WTC11 (cell line): ENCODE data around the gene LMAN2. TPM values are rescaled to one million over a fixed set of nuclear protein-coding genes. Genes with fewer than 3 reads are reported as not detected.

Source experiments
- ATAC-seq: fragments of 200-7000 bp; cut with Tn5 transposase; 2 replicates; pipeline ENCODE4 v1.10.0; 2021; ENCODE audit warnings: mild to moderate bottlenecking, moderate library complexity
- Bru-seq: library from RNA; stranded (reverse); fragments of 400-500 nt; gene quantifications from one replicate; lab custom pipeline; 2021; lab: Mats Ljungman, UMichigan
- CTCF ChIA-PET: fragments of 300-600 bp; sonication (Branson Sonifier 250); formaldehyde crosslinking; loops from one replicate; lab custom pipeline; 2021; ENCODE audit warnings: antibody characterized with exemption; lab: Charles Lee
- POLR2A ChIA-PET: fragments of 350-600 bp; sonication (Branson Sonifier 250); formaldehyde crosslinking; loops from one replicate; lab custom pipeline; 2021; ENCODE audit warnings: antibody characterized with exemption; lab: Charles Lee
- DNase-seq: peaks from one replicate; pipeline ENCODE4 v3.0.0; 2021; ENCODE audit warnings: low spot score
- H3K27ac Mint-ChIP-seq: 2 replicates; pipeline ENCODE4 v1.8.0; 2021; ENCODE audit warnings: mixed read lengths
- H3K27me3 Mint-ChIP-seq: 2 replicates; pipeline ENCODE4 v1.8.0; 2021; ENCODE audit warnings: low read depth, mild to moderate bottlenecking, moderate library complexity, mixed read lengths
- H3K36me3 Mint-ChIP-seq: 2 replicates; pipeline ENCODE4 v1.8.0; 2021; ENCODE audit warnings: mixed read lengths
- H3K4me1 Mint-ChIP-seq: 2 replicates; pipeline ENCODE4 v1.8.0; 2022; ENCODE audit warnings: mixed read lengths
- H3K4me3 Mint-ChIP-seq: 2 replicates; pipeline ENCODE4 v1.8.0; 2021; ENCODE audit warnings: mild to moderate bottlenecking, moderate library complexity, mixed read lengths
- H3K9me3 Mint-ChIP-seq: 2 replicates; pipeline ENCODE4 v1.8.0; 2021; ENCODE audit warnings: mixed read lengths
- ARID4B ChIP-seq: sonication (generic); formaldehyde crosslinking; IDR thresholded peaks from 2 replicates; pipeline ENCODE4 v1.8.0; 2023; ENCODE audit warnings: missing genetic modification reagents, mild to moderate bottlenecking, borderline replicate concordance
- ATF1 ChIP-seq: sonication (generic); formaldehyde crosslinking; IDR thresholded peaks from 2 replicates; pipeline ENCODE4 v1.8.1; 2023; ENCODE audit warnings: mild to moderate bottlenecking, moderate library complexity, missing genetic modification reagents
- ESRRA ChIP-seq: sonication (generic); formaldehyde crosslinking; IDR thresholded peaks from 2 replicates; pipeline ENCODE4 v1.8.1; 2022; ENCODE audit warnings: mild to moderate bottlenecking, missing genetic modification reagents, borderline replicate concordance
- FOXK1 ChIP-seq: sonication (generic); formaldehyde crosslinking; IDR thresholded peaks from 2 replicates; pipeline ENCODE4 v1.8.0; 2022; ENCODE audit warnings: mild to moderate bottlenecking, moderate library complexity, missing genetic modification reagents
- GABPB1 ChIP-seq: sonication (generic); formaldehyde crosslinking; IDR thresholded peaks from 2 replicates; pipeline ENCODE4 v1.8.1; 2023; ENCODE audit warnings: mild to moderate bottlenecking, missing genetic modification reagents
- MAX ChIP-seq: sonication (generic); formaldehyde crosslinking; IDR thresholded peaks from 2 replicates; pipeline ENCODE4 v1.8.0; 2022; ENCODE audit warnings: mild to moderate bottlenecking, missing genetic modification reagents
- MLX ChIP-seq: sonication (generic); formaldehyde crosslinking; IDR thresholded peaks from 2 replicates; pipeline ENCODE4 v1.8.1; 2023; ENCODE audit warnings: mild to moderate bottlenecking, missing genetic modification reagents, moderate library complexity
- MYBL2 ChIP-seq: sonication (generic); formaldehyde crosslinking; IDR thresholded peaks from 2 replicates; pipeline ENCODE4 v1.8.1; 2023; ENCODE audit warnings: mild to moderate bottlenecking, moderate library complexity, missing genetic modification reagents
- NFYB ChIP-seq: sonication (generic); formaldehyde crosslinking; conservative IDR thresholded peaks from 2 replicates; pipeline ENCODE4 v1.8.0; 2022; ENCODE audit warnings: low read depth, missing genetic modification reagents
- PRRX2 ChIP-seq: fragments of 250-450 bp; sonication (Bioruptor Pico); IDR thresholded peaks from 2 replicates; pipeline ENCODE4 v1.8.0; 2021; ENCODE audit warnings: mild to moderate bottlenecking
- RELA ChIP-seq: sonication (generic); formaldehyde crosslinking; IDR thresholded peaks from 2 replicates; pipeline ENCODE4 v1.8.1; 2022; ENCODE audit warnings: missing genetic modification reagents, mild to moderate bottlenecking, borderline replicate concordance
- SMAD3 ChIP-seq: sonication (generic); formaldehyde crosslinking; IDR thresholded peaks from 2 replicates; pipeline ENCODE4 v1.8.0; 2022; ENCODE audit warnings: missing genetic modification reagents, mild to moderate bottlenecking, borderline replicate concordance
- SP1 ChIP-seq: sonication (generic); formaldehyde crosslinking; conservative IDR thresholded peaks from 2 replicates; pipeline ENCODE4 v1.8.1; 2022; ENCODE audit warnings: missing genetic modification reagents
- TEAD1 ChIP-seq: sonication (generic); formaldehyde crosslinking; IDR thresholded peaks from 2 replicates; pipeline ENCODE4 v1.8.0; 2022; ENCODE audit warnings: mild to moderate bottlenecking, missing genetic modification reagents
- ZNF219 ChIP-seq: sonication (generic); formaldehyde crosslinking; IDR thresholded peaks from 2 replicates; pipeline ENCODE4 v1.8.0; 2023; ENCODE audit warnings: missing genetic modification reagents, mild to moderate bottlenecking, borderline replicate concordance
- long read RNA-seq, 3 experiments: library from RNA in 1 of 3; library from capped mRNA in 1 of 3; library from polyadenylated mRNA in 1 of 3; unstranded in 2 of 3; stranded (forward) in 1 of 3; transcript quantifications; one replicate each; pipeline ENCODE4 v2.0.0, GENCODE V29; 2021
- total RNA-seq: library from RNA; stranded (reverse); gene quantifications from 3 replicates; pipeline ENCODE4 v1.2.3, GENCODE V29; 2021
- TF ChIP-seq, protein P1 (sequence below): sonication (generic); formaldehyde crosslinking; IDR thresholded peaks from 2 replicates; pipeline ENCODE4 v1.8.1; 2023; ENCODE audit warnings: mild to moderate bottlenecking, missing genetic modification reagents, moderate library complexity
- TF ChIP-seq, protein P2 (sequence below): sonication (generic); formaldehyde crosslinking; IDR thresholded peaks from 2 replicates; pipeline ENCODE4 v1.8.0; 2022; ENCODE audit warnings: mild to moderate bottlenecking, missing genetic modification reagents
- TF ChIP-seq, protein P3 (sequence below): fragments of 250-450 bp; sonication (Bioruptor Pico); IDR thresholded peaks from 2 replicates; pipeline ENCODE4 v2.1.2; 2022; ENCODE audit warnings: mild to moderate bottlenecking, moderate library complexity
- TF ChIP-seq, protein P4 (sequence below): sonication (generic); formaldehyde crosslinking; IDR thresholded peaks from 2 replicates; pipeline ENCODE4 v1.8.1; 2022; ENCODE audit warnings: mild to moderate bottlenecking, moderate library complexity, missing genetic modification reagents

The LMAN2 gene, protein sequence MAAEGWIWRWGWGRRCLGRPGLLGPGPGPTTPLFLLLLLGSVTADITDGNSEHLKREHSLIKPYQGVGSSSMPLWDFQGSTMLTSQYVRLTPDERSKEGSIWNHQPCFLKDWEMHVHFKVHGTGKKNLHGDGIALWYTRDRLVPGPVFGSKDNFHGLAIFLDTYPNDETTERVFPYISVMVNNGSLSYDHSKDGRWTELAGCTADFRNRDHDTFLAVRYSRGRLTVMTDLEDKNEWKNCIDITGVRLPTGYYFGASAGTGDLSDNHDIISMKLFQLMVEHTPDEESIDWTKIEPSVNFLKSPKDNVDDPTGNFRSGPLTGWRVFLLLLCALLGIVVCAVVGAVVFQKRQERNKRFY
- 141 to 162 TPM (median 147 TPM) in 3 replicates for total RNA-seq
- percentile 75 among the genes with signal in this experiment for Bru-seq, nascent RNA
- long read RNA-seq, experiment 1, transcript LMAN2-201 (8 exons, 1,800 nt): major isoform, 908 of 984 reads
- long read RNA-seq, experiment 1, partial matches to known transcripts: 27 of 984 reads
- long read RNA-seq, experiment 1, other reads (novel, unspliced or antisense): 46 of 984 reads
- long read RNA-seq, experiment 2, transcript LMAN2-201 (8 exons, 1,800 nt): major isoform, 164 of 205 reads
- long read RNA-seq, experiment 2, transcript LMAN2-204 (2 exons, 562 nt): minor isoform, 8 of 205 reads
- long read RNA-seq, experiment 2, partial matches to known transcripts: 9 of 205 reads
- long read RNA-seq, experiment 2, other reads (novel, unspliced or antisense): 21 of 205 reads
- long read RNA-seq, experiment 3, transcript LMAN2-208 (8 exons, 1,149 nt): minor isoform, 8 of 579 reads
- long read RNA-seq, experiment 3, transcript LMAN2-204 (2 exons, 562 nt): minor isoform, 6 of 579 reads
- long read RNA-seq, experiment 3, transcript LMAN2-201 (8 exons, 1,800 nt): major isoform, 534 of 579 reads
- long read RNA-seq, experiment 3, partial matches to known transcripts: 5 of 579 reads
- long read RNA-seq, experiment 3, other reads (novel, unspliced or antisense): 26 of 579 reads

DNA sequence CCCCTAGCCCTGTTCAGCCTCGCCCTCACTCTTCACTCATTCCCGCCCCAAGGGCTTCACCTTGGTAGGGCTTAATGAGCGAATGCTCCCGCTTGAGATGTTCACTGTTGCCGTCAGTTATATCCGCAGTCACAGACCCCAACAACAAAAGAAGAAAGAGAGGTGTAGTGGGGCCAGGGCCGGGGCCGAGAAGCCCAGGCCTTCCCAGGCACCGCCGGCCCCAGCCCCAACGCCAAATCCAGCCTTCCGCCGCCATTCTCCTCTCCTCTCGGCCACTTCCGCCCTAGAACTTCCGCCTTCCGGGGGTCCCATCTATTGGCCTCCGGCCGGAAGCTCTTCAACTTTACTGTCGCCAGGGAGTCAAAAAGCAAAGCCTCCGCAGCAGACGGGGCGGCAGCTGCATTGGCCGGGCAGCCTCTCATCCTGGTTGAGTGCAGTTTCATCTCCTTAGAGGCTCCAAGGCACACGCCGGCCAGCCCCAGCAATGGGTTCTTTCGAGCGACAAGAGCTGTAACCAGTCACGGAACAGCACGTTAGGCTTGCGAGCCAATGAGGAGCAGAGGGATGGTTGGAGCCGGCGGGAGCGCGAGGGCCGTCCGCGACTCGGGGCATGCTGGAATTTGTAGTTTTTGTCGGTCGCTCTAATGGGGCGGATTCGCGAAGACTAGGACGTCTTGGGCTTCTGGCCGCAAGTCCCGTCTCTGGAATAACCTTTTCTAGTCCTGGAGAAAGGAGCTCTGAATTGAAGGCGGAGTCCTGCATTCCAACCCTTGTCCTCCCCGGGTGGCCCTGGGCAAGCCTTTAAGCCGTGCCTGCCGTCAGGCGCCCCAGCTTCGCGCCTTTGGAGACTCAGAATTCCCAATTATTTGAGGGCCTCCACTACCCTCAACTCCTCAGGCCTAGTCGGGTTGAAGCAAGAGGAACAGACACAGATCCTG is at the start of gene LMAN2:
Gene LMAN2 (minus strand): TSS at position 277 of the 938 bp plus-strand sequence. CDS start 21 bp downstream, at position 256.
- POLR2A ChIA-PET: interaction anchor here (0.6 to 2.1 kb wide), 9 partner anchors 8 to 415 kb away, joined by 3 to 10 read pairs (median 4); partner anchors contain the start of genes GRK6 and PDLIM7
- CTCF ChIA-PET: interaction anchor here (0.7 to 4.7 kb wide), 18 partner anchors 9 to 149 kb away, joined by 3 to 51 read pairs (median 6); no protein-coding TSS in a partner anchor
- Mint-ChIP-seq H3K4me3 (peak within 1 kb of the TSS; percentile 98), H3K4me1 (peaks cover 32% of the 10 kb centered on the region), H3K36me3 (peaks cover 15% of the 10 kb centered on the region), H3K27me3 (peaks cover 28% of the 10 kb centered on the region)
- TF ChIP-seq MAX (CRISPR knock-in tag) (peak; percentile 70; the same call in 1 of the 2 replicates), ATF1 (CRISPR knock-in tag) (no peak), ZNF219 (CRISPR knock-in tag) (no peak), ESRRA (peak; percentile 66; the same call in 1 of the 2 replicates), PRRX2 (CRISPR knock-in tag) (0 out of 2 replicates have a peak, but pooled peaks have one; percentile 11), MYBL2 (CRISPR knock-in tag) (peak; percentile 66; the same call in 1 of the 2 replicates), TEAD1 (peak; percentile 36), SP1 (CRISPR knock-in tag) (peak; percentile 78), RELA (CRISPR knock-in tag) (no peak), ARID4B (CRISPR knock-in tag) (peak; percentile 78; the same call in 1 of the 2 replicates), GABPB1 (peak; percentile 24; the same call in 1 of the 2 replicates), NFYB (CRISPR knock-in tag) (peak; percentile 99), FOXK1 (CRISPR knock-in tag) (peak; percentile 51; the same call in 1 of the 2 replicates), MLX (CRISPR knock-in tag) (no peak), SMAD3 (CRISPR knock-in tag) (peak; percentile 62; the same call in 1 of the 2 replicates)
- TF ChIP-seq, protein P1, sequence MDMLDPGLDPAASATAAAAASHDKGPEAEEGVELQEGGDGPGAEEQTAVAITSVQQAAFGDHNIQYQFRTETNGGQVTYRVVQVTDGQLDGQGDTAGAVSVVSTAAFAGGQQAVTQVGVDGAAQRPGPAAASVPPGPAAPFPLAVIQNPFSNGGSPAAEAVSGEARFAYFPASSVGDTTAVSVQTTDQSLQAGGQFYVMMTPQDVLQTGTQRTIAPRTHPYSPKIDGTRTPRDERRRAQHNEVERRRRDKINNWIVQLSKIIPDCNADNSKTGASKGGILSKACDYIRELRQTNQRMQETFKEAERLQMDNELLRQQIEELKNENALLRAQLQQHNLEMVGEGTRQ (CRISPR knock-in tag): peak; percentile 50; the same call in 1 of the 2 replicates
- TF ChIP-seq, protein P2, sequence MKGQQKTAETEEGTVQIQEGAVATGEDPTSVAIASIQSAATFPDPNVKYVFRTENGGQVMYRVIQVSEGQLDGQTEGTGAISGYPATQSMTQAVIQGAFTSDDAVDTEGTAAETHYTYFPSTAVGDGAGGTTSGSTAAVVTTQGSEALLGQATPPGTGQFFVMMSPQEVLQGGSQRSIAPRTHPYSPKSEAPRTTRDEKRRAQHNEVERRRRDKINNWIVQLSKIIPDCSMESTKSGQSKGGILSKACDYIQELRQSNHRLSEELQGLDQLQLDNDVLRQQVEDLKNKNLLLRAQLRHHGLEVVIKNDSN: peak; percentile 51; the same call in 1 of the 2 replicates
- TF ChIP-seq, protein P3, sequence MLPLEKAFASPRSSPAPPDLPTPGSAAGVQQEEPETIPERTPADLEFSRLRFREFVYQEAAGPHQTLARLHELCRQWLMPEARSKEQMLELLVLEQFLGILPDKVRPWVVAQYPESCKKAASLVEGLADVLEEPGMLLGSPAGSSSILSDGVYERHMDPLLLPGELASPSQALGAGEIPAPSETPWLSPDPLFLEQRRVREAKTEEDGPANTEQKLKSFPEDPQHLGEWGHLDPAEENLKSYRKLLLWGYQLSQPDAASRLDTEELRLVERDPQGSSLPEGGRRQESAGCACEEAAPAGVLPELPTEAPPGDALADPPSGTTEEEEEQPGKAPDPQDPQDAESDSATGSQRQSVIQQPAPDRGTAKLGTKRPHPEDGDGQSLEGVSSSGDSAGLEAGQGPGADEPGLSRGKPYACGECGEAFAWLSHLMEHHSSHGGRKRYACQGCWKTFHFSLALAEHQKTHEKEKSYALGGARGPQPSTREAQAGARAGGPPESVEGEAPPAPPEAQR (CRISPR knock-in tag): no peak
- TF ChIP-seq, protein P4, sequence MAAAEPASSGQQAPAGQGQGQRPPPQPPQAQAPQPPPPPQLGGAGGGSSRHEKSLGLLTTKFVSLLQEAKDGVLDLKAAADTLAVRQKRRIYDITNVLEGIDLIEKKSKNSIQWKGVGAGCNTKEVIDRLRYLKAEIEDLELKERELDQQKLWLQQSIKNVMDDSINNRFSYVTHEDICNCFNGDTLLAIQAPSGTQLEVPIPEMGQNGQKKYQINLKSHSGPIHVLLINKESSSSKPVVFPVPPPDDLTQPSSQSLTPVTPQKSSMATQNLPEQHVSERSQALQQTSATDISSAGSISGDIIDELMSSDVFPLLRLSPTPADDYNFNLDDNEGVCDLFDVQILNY (CRISPR knock-in tag): 0 out of 2 replicates have a peak, but pooled peaks have one; percentile 44
- TF ChIP-seq, all 79 proteins: peak for 14
- H3K27ac Mint-ChIP-seq: peak within 1 kb of the TSS; percentile 100
- H3K9me3 Mint-ChIP-seq: peaks cover 14% of the 10 kb centered on the region
- ATAC-seq (peak; percentile 98), DNase-seq (peak; percentile 90)
